Measurements from ENCODE around the gene LNPEP. TPM values are rescaled to one million over a fixed set of nuclear protein-coding genes. Genes with fewer than 3 reads are reported as not detected.

Gene LNPEP
- total RNA-seq, 2 experiments from 2014 or later = 79.1 to 116 TPM

DNA sequence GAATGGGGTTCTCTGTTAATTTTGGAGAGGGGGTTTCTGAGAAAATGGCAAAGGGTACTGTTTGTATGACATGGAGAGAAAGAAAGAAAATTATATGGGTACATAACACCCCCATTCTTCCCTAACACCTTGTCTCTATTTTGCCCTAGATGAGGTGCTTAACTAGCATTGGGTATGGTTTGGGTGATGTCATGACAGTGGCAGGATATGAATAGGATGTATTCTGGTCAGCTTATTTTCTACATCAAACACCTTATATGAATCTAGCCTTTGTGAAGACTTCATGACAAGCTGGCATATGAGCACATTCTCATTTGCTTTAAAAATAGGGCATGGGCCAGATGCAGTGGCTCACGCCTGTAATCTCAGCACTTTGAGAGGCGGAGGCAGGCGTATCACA lies 58.6 kb downstream of the LNPEP start:
- intact Hi-C loops (cut with micrococcal nuclease; ENCODE audit: unreplicated experiment) = loop anchor here (10.0 kb wide), 1 partner anchor 240 kb away; no protein-coding TSS in a partner anchor
- H3K4me3 ChIP-seq (ENCODE audit: low read depth, low read length, poor library complexity, severe bottlenecking) = no peak overlapping the region
- H2AFZ ChIP-seq (ENCODE audit: low read length) = no peak overlapping the region
- ChIA-PET POLR2A (interaction anchor here (0.5 to 2.0 kb wide), 3 partner anchors 8 to 188 kb away, joined by 3 to 7 read pairs (median 5); partner anchors contain the start of gene RIOK2), CTCF (ENCODE audit: unreplicated experiment) (no interaction called here)
- peaks cover 97% of the 10 kb centered on the region for H3K36me3 ChIP-seq (ENCODE audit: insufficient read depth, low read length)
- no TSS peak for BruUV-seq (replicated peaks)
- peaks cover 13% of the 10 kb centered on the region for H3K9me3 ChIP-seq (ENCODE audit: low read length)
- H3K4me1 ChIP-seq (ENCODE audit: insufficient read depth, low read length, poor library complexity, severe bottlenecking) = no peaks in the 10 kb centered on the region
- H3K9me2 ChIP-seq (ENCODE audit: insufficient read depth, low read length) = no peaks in the 10 kb centered on the region
- no peaks in the 10 kb centered on the region; the same call in 1 of the 2 replicates for H4K20me1 ChIP-seq (ENCODE audit: insufficient read depth, low read length)
- H3K27ac ChIP-seq (ENCODE audit: low read depth, low read length, poor library complexity, severe bottlenecking) = no peak overlapping the region
- H3K79me2 ChIP-seq (ENCODE audit: insufficient read depth, low read depth, low read length) = peaks cover 49% of the 10 kb centered on the region; the same call in 1 of the 2 replicates
- no peak overlapping the region for H3K4me2 ChIP-seq (ENCODE audit: low read length)
- TF ChIP-seq, protein P1, sequence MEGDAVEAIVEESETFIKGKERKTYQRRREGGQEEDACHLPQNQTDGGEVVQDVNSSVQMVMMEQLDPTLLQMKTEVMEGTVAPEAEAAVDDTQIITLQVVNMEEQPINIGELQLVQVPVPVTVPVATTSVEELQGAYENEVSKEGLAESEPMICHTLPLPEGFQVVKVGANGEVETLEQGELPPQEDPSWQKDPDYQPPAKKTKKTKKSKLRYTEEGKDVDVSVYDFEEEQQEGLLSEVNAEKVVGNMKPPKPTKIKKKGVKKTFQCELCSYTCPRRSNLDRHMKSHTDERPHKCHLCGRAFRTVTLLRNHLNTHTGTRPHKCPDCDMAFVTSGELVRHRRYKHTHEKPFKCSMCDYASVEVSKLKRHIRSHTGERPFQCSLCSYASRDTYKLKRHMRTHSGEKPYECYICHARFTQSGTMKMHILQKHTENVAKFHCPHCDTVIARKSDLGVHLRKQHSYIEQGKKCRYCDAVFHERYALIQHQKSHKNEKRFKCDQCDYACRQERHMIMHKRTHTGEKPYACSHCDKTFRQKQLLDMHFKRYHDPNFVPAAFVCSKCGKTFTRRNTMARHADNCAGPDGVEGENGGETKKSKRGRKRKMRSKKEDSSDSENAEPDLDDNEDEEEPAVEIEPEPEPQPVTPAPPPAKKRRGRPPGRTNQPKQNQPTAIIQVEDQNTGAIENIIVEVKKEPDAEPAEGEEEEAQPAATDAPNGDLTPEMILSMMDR (conservative IDR thresholded peaks at IDR 0.05; ENCODE audit: low read length) = no peak
- TF ChIP-seq EZH2phosphoT487 (IDR thresholded peaks at IDR 0.05; ENCODE audit: borderline replicate concordance, low read depth, low read length) = no peak
- DNase-seq (ENCODE audit: low spot score) = no peak

DNA sequence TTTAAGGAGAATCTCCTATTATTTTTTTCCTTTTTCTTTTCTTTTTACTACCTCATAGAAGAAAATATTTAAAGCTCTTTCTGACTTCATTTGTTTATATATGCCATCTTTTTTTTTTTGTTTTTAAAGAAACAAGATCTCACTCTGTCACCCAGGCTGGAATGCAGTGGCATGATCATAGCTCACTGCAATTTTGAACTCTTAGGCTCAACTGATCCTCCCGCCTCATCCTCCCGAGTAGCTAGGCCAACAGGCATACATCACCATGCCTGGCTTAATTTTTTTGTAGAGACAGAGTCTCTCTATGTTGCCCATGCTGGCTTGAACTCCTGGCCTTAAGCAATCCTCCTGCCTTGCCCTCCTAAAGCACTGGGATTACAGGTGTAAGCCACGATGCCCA lies 59.5 kb downstream of the LNPEP start:
- ChIA-PET POLR2A (interaction anchor here (0.8 to 1.6 kb wide), 2 partner anchors 7 to 112 kb away, joined by 3 read pairs; no protein-coding TSS in a partner anchor), CTCF (ENCODE audit: unreplicated experiment) (no interaction called here)
- TF ChIP-seq, protein P1 (conservative IDR thresholded peaks at IDR 0.05; ENCODE audit: low read length) = no peak
- TF ChIP-seq EZH2phosphoT487 (IDR thresholded peaks at IDR 0.05; ENCODE audit: borderline replicate concordance, low read depth, low read length) = no peak
- H3K27ac ChIP-seq (ENCODE audit: low read depth, low read length, poor library complexity, severe bottlenecking) = no peak overlapping the region
- intact Hi-C loops (cut with micrococcal nuclease; ENCODE audit: unreplicated experiment) = loop anchor here (5.0 to 10.0 kb wide), 2 partner anchors 167 to 241 kb away; no protein-coding TSS in a partner anchor
- H4K20me1 ChIP-seq (ENCODE audit: insufficient read depth, low read length) = no peaks in the 10 kb centered on the region; the same call in 1 of the 2 replicates
- peaks cover 40% of the 10 kb centered on the region; the same call in 1 of the 2 replicates for H3K79me2 ChIP-seq (ENCODE audit: insufficient read depth, low read depth, low read length)
- H3K4me1 ChIP-seq (ENCODE audit: insufficient read depth, low read length, poor library complexity, severe bottlenecking) = no peaks in the 10 kb centered on the region
- H3K36me3 ChIP-seq (ENCODE audit: insufficient read depth, low read length) = peaks cover 97% of the 10 kb centered on the region
- H3K4me3 ChIP-seq (ENCODE audit: low read depth, low read length, poor library complexity, severe bottlenecking) = no peak overlapping the region
- no peaks in the 10 kb centered on the region for H3K9me2 ChIP-seq (ENCODE audit: insufficient read depth, low read length)
- H3K9me3 ChIP-seq (ENCODE audit: low read length) = peaks cover 11% of the 10 kb centered on the region
- DNase-seq (ENCODE audit: low spot score) = no peak
- H3K4me2 ChIP-seq (ENCODE audit: low read length) = no peak overlapping the region
- no TSS peak for BruUV-seq (replicated peaks)
- H2AFZ ChIP-seq (ENCODE audit: low read length) = no peak overlapping the region

DNA sequence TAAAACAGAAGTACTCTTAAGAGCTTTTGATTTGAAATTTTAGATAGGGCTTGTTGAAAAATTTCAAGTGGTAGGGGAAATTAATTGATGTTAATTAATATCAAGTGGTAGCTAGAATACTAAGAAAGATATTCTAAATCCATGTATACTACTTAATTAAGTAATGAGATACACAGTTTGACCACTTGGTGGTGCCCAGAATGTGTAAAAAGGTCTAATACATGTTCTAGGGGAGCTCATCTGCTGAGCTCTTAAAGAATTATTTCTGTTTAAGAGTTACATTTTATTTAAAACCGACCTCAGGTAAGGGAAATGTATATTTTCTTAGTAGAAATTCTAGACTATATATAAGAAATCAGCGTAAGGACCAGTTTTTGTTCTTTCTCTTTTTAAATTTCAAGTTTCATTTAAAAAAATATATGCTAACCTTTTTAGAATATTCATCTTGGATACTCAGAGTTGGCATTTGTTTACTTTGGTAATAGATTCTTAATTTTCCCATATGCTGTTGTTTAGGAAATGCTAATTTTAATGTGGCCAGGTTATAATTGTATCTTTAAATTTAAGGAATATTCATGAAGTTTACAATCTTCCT lies 61.5 kb downstream of the LNPEP start:
- CTCF ChIA-PET (ENCODE audit: unreplicated experiment) = interaction anchor here (0.6 to 1.5 kb wide), 7 partner anchors 11 to 145 kb away, joined by 3 to 4 read pairs (median 3); partner anchors contain the start of gene LIX1
- intact Hi-C loops (cut with micrococcal nuclease; ENCODE audit: unreplicated experiment) = loop anchor here (1.0 to 10.0 kb wide), 4 partner anchors 128 to 243 kb away; partner anchors contain the start of gene LIX1
- no peaks in the 10 kb centered on the region for H3K9me3 ChIP-seq (ENCODE audit: low read length)
- POLR2A ChIA-PET = interaction anchor here (0.6 to 2.7 kb wide), 16 partner anchors 9 to 165 kb away, joined by 3 to 15 read pairs (median 5); partner anchors contain the start of gene LIX1
- H2AFZ ChIP-seq (ENCODE audit: low read length) = no peak overlapping the region
- TF ChIP-seq, protein P1 (conservative IDR thresholded peaks at IDR 0.05; ENCODE audit: low read length) = peak; percentile 92
- TF ChIP-seq EZH2phosphoT487 (IDR thresholded peaks at IDR 0.05; ENCODE audit: borderline replicate concordance, low read depth, low read length) = no peak
- H3K9me2 ChIP-seq (ENCODE audit: insufficient read depth, low read length) = no peaks in the 10 kb centered on the region
- DNase-seq (ENCODE audit: low spot score) = peak; percentile 70
- H3K36me3 ChIP-seq (ENCODE audit: insufficient read depth, low read length) = peaks cover 94% of the 10 kb centered on the region
- no peak overlapping the region for H3K4me3 ChIP-seq (ENCODE audit: low read depth, low read length, poor library complexity, severe bottlenecking)
- no TSS peak for BruUV-seq (replicated peaks)
- no peak overlapping the region for H3K27ac ChIP-seq (ENCODE audit: low read depth, low read length, poor library complexity, severe bottlenecking)
- H4K20me1 ChIP-seq (ENCODE audit: insufficient read depth, low read length) = no peaks in the 10 kb centered on the region; the same call in 1 of the 2 replicates
- peaks cover 22% of the 10 kb centered on the region; the same call in 1 of the 2 replicates for H3K79me2 ChIP-seq (ENCODE audit: insufficient read depth, low read depth, low read length)
- H3K4me1 ChIP-seq (ENCODE audit: insufficient read depth, low read length, poor library complexity, severe bottlenecking) = no peaks in the 10 kb centered on the region
- no peak overlapping the region for H3K4me2 ChIP-seq (ENCODE audit: low read length)

All from OCI-LY7 (cell line).